Measurements from ENCODE around the gene GEN1. TPM values are rescaled to one million over a fixed set of nuclear protein-coding genes. Genes with fewer than 3 reads are reported as not detected.
"Not testable (repeated sequence)": the region's sequence is repeated elsewhere in the genome, so short reads cannot be mapped to it uniquely, and the experiment has no call there.

The GEN1 gene
- total RNA-seq, 1 donor from 2014 or later, result 8.3 TPM

GRCh38 chr2:17822445-17823117, 68.6 kb downstream of the GEN1 start:
- no peak for DNase-seq (ENCODE audit: low read depth, low spot score)

- not testable (repeated sequence) for DNase-seq (ENCODE audit: low read depth, low spot score)
Measured at GRCh38 chr2:17823646-17824045, 69.7 kb downstream of the GEN1 start.

- no peak for DNase-seq (ENCODE audit: low read depth, low spot score)
Measured at GRCh38 chr2:17827316-17827715, 73.4 kb downstream of the GEN1 start.

GRCh38 chr2:17827785-17828184, 73.8 kb downstream of the GEN1 start:
- no peak for DNase-seq (ENCODE audit: low read depth, low spot score)

- DNase-seq (ENCODE audit: low read depth, low spot score), result peak; percentile 67
Measured at GRCh38 chr2:17830053-17831034, 76.4 kb downstream of the GEN1 start.

GRCh38 chr2:17835516-17835915, 81.6 kb downstream of the GEN1 start:
- no peak for DNase-seq (ENCODE audit: low read depth, low spot score)

Other genes with a start within 250 kb of the GEN1 start
- not detected in 2 replicates for gene RAD51AP2, start 235.7 kb upstream of the GEN1 start, total RNA-seq
- not detected in 2 replicates for gene VSNL1, start 213.4 kb upstream of the GEN1 start, total RNA-seq
- 36.2 and 39.0 TPM in 2 replicates for gene SMC6, start 328 bp upstream of the GEN1 start, total RNA-seq
- gene MSGN1, start 62.3 kb downstream of the GEN1 start, total RNA-seq, result not detected in 2 replicates
- 2.6 and 4.7 TPM in 2 replicates for gene KCNS3, start 124.5 kb downstream of the GEN1 start, total RNA-seq